GM21576 (cell line): ENCODE results near the gene CPT1A.
A peak's percentile ranks its signal among the peaks of the same experiment; 100 is the strongest.

Experiments used
- ATAC-seq: cut with Tn5 transposase; IDR thresholded peaks from one replicate; pipeline ENCODE4 v1.9.1; 2021; ENCODE audit warnings: mild to moderate bottlenecking, moderate library complexity; ENCODE audit not compliant: unreplicated experiment

Gene CPT1A

GRCh38 chr11:68854273-68854958 lies 12.7 kb upstream of the CPT1A start:
- ATAC-seq = no peak

GRCh38 chr11:68852628-68853027 lies 10.9 kb upstream of the CPT1A start:
- no peak for ATAC-seq

- no peak for ATAC-seq
These were observed 6.7 kb upstream of the CPT1A start for GRCh38 chr11:68848429-68848828.

- no peak for ATAC-seq
These were observed 5.7 kb upstream of the CPT1A start for GRCh38 chr11:68847395-68847794.

- no peak for ATAC-seq
These were observed 3.8 kb upstream of the CPT1A start for GRCh38 chr11:68845351-68846002.

- no peak for ATAC-seq
These were observed 3.1 kb upstream of the CPT1A start for GRCh38 chr11:68844801-68845200.

GRCh38 chr11:68844376-68844775 lies 2.7 kb upstream of the CPT1A start:
- ATAC-seq = no peak

GRCh38 chr11:68843703-68844312 lies 2.1 kb upstream of the CPT1A start:
- ATAC-seq = peak; percentile 38

GRCh38 chr11:68843052-68843561 lies 1.4 kb upstream of the CPT1A start:
- no peak for ATAC-seq

- ATAC-seq = no peak
These were observed 823 bp upstream of the CPT1A start for GRCh38 chr11:68842427-68843051.

GRCh38 chr11:68840661-68841653 lies 759 bp downstream of the CPT1A start:
- ATAC-seq = no peak

GRCh38 chr11:68839911-68840641 lies 1.6 kb downstream of the CPT1A start:
- ATAC-seq = no peak

GRCh38 chr11:68839054-68839865 lies 2.5 kb downstream of the CPT1A start:
- peak; percentile 42 for ATAC-seq

GRCh38 chr11:68838572-68838964 lies 3.1 kb downstream of the CPT1A start:
- no peak for ATAC-seq

GRCh38 chr11:68837583-68838571 lies 3.8 kb downstream of the CPT1A start:
- ATAC-seq = no peak

- ATAC-seq = no peak
These were observed 6.0 kb downstream of the CPT1A start for GRCh38 chr11:68835749-68836148.

GRCh38 chr11:68835328-68835727 lies 6.4 kb downstream of the CPT1A start:
- no peak for ATAC-seq
